ENCODE results near the gene NPTX1.

Gene NPTX1

GRCh38 chr17:80441598-80442322, 34.6 kb downstream of the NPTX1 start:
- DNase-seq = no peak

- peak; percentile 46 for DNase-seq
Measured at GRCh38 chr17:80441133-80441578, 35.3 kb downstream of the NPTX1 start.

GRCh38 chr17:80439499-80439898, 36.9 kb downstream of the NPTX1 start:
- DNase-seq = no peak

GRCh38 chr17:80438806-80439205, 37.6 kb downstream of the NPTX1 start:
- DNase-seq = no peak

GRCh38 chr17:80437532-80437931, 38.9 kb downstream of the NPTX1 start:
- no peak for DNase-seq

GRCh38 chr17:80433916-80434666, 42.3 kb downstream of the NPTX1 start:
- no peak for DNase-seq

- no peak for DNase-seq
Measured at GRCh38 chr17:80432961-80433550, 43.4 kb downstream of the NPTX1 start.

- DNase-seq = no peak
Measured at GRCh38 chr17:80432350-80432955, 44.0 kb downstream of the NPTX1 start.

- DNase-seq = no peak
Measured at GRCh38 chr17:80431246-80432195, 44.9 kb downstream of the NPTX1 start.

- no peak for DNase-seq
Measured at GRCh38 chr17:80430446-80431245, 45.8 kb downstream of the NPTX1 start.

- DNase-seq = no peak
Measured at GRCh38 chr17:80429356-80430275, 46.8 kb downstream of the NPTX1 start.

- no peak for DNase-seq
Measured at GRCh38 chr17:80428796-80429195, 47.6 kb downstream of the NPTX1 start.

GRCh38 chr17:80428363-80428762, 48.0 kb downstream of the NPTX1 start:
- DNase-seq = no peak

- no peak for DNase-seq
Measured at GRCh38 chr17:80427366-80428282, 48.8 kb downstream of the NPTX1 start.

GRCh38 chr17:80426671-80427326, 49.6 kb downstream of the NPTX1 start:
- DNase-seq = peak; percentile 92

GRCh38 chr17:80425835-80426426, 50.5 kb downstream of the NPTX1 start:
- no peak for DNase-seq

GRCh38 chr17:80424878-80425765, 51.3 kb downstream of the NPTX1 start:
- DNase-seq = no peak

Data from activated CD4-positive, CD25-positive, alpha-beta regulatory T cell treated with anti-CD3 and anti-CD28 coated beads, Interleukin-2, amount 50 U/mL, for 72 hours (primary cell).